PFSK-1 (cell line): ENCODE results near the gene LRMDA.

Experiments
- FOXP2 ChIP-seq: optimal IDR thresholded peaks from 2 replicates; pipeline ENCODE3; 2011; ENCODE audit warnings: borderline replicate concordance, control low read depth, inconsistent platforms; ENCODE audit not compliant: insufficient read depth; ENCODE audit errors: extremely low read length, extremely low read depth
- POLR2AphosphoS5 ChIP-seq: IDR thresholded peaks from 2 replicates; pipeline ENCODE4 v1.6.1; 2012; ENCODE audit warnings: low read depth, mild to moderate bottlenecking, control low read depth, low read length, moderate library complexity
- SIN3A ChIP-seq: IDR thresholded peaks from 2 replicates; pipeline ENCODE4 v1.6.1; 2012; ENCODE audit warnings: mild to moderate bottlenecking, low read length, moderate library complexity, borderline replicate concordance; ENCODE audit not compliant: insufficient read depth
- TAF1 ChIP-seq: IDR thresholded peaks from 2 replicates; pipeline ENCODE4 v1.6.1; 2012; ENCODE audit warnings: low read length, control low read depth, borderline replicate concordance; ENCODE audit not compliant: insufficient read depth
- TF ChIP-seq, protein P1 (sequence below), 2 experiments: IDR thresholded peaks; 2 replicates each; pipeline versions ENCODE4 v1.6.1 to v1.8.0; 2011 to 2012; ENCODE audit warnings: low read depth in 2 of 2, low read length in 2 of 2, control low read depth in 1 of 2, inconsistent platforms in 1 of 2, mild to moderate bottlenecking in 1 of 2, moderate library complexity in 1 of 2; ENCODE audit not compliant: insufficient read depth in 1 of 2

The LRMDA gene

DNA sequence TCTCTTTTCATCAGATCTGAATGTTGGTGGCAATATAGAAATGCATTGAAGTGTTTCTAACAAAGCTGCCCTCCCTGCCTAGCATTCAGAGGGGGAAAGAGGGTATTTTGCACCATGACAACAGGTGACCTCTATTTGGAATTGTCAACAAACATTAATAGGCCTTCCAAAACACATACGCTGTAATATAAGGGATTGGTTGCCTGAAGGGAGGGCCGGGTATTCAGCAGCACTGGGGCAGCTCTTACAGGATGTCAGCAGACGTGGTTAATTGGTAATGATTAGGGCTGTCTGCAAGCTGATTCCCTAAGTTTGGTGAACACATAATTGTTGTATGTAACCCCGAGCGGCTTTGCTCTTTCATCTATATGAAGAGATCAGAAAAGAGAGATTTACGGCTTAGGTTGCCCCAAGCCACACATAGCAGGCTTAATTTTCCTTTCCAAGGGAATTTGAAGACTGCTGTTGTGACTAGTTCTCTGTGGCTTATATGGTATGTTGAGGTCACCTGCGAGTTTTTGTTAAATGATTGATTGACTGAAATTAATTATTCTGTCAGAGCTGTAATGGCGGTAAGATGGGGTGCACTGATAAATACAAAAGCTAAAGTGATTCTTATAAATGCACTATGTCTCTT is 759.3 kb downstream of the LRMDA start:
- TF ChIP-seq POLR2AphosphoS5 (no peak), TAF1 (no peak), FOXP2 (no peak), SIN3A (no peak)
- TF ChIP-seq, protein P1, sequence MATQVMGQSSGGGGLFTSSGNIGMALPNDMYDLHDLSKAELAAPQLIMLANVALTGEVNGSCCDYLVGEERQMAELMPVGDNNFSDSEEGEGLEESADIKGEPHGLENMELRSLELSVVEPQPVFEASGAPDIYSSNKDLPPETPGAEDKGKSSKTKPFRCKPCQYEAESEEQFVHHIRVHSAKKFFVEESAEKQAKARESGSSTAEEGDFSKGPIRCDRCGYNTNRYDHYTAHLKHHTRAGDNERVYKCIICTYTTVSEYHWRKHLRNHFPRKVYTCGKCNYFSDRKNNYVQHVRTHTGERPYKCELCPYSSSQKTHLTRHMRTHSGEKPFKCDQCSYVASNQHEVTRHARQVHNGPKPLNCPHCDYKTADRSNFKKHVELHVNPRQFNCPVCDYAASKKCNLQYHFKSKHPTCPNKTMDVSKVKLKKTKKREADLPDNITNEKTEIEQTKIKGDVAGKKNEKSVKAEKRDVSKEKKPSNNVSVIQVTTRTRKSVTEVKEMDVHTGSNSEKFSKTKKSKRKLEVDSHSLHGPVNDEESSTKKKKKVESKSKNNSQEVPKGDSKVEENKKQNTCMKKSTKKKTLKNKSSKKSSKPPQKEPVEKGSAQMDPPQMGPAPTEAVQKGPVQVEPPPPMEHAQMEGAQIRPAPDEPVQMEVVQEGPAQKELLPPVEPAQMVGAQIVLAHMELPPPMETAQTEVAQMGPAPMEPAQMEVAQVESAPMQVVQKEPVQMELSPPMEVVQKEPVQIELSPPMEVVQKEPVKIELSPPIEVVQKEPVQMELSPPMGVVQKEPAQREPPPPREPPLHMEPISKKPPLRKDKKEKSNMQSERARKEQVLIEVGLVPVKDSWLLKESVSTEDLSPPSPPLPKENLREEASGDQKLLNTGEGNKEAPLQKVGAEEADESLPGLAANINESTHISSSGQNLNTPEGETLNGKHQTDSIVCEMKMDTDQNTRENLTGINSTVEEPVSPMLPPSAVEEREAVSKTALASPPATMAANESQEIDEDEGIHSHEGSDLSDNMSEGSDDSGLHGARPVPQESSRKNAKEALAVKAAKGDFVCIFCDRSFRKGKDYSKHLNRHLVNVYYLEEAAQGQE (IDR thresholded peaks at IDR 0.05; ENCODE audit: insufficient read depth in 1 of 2, low read depth in 2 of 2, low read length in 2 of 2): no peak

DNA sequence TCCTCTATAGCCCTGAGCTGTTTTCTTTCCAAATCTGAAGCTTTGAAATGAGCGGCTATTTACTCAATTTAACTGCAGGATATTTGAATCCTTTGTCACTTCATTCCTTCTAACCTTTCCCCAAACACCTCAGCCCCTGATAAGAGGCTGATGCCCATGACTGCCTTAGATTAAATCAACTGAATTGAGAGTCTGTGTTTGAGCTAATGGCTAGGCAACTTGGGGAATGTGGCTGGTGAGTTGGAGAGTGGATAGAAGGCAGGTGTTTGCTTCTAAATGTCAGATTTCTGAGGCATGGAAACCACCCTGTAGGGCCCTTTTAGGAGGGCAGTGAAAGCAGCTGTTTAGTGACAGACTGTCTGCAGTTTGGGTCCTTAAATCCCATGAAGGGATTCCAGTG is 759.9 kb downstream of the LRMDA start:
- TF ChIP-seq TAF1: no peak
- TF ChIP-seq, protein P1 (IDR thresholded peaks at IDR 0.05; ENCODE audit: insufficient read depth in 1 of 2, low read depth in 2 of 2, low read length in 2 of 2): no peak
- TF ChIP-seq SIN3A: no peak
- no peak for TF ChIP-seq POLR2AphosphoS5
- no peak for TF ChIP-seq FOXP2

DNA sequence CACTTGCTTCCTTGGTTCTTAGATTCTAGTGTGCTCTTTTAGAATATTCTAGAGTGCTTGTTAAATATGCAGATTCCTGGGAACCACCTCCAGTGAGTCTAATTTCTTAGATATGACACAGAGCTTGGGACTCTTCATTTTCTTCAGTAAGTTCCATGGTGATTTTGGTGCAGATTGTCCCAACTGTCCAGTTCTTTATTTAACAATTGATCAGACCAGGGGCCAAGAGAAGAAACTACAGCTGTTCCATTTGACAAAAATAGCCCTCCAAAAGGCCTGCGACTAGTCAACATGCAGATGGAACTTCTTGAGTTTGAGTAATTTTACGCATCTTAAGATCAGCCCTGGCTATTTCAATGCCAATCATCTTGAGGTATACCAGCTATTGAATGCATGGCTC is 760.7 kb downstream of the LRMDA start:
- no peak for TF ChIP-seq TAF1
- TF ChIP-seq POLR2AphosphoS5: no peak
- no peak for TF ChIP-seq FOXP2
- TF ChIP-seq SIN3A: no peak
- TF ChIP-seq, protein P1 (IDR thresholded peaks at IDR 0.05; ENCODE audit: insufficient read depth in 1 of 2, low read depth in 2 of 2, low read length in 2 of 2): no peak

DNA sequence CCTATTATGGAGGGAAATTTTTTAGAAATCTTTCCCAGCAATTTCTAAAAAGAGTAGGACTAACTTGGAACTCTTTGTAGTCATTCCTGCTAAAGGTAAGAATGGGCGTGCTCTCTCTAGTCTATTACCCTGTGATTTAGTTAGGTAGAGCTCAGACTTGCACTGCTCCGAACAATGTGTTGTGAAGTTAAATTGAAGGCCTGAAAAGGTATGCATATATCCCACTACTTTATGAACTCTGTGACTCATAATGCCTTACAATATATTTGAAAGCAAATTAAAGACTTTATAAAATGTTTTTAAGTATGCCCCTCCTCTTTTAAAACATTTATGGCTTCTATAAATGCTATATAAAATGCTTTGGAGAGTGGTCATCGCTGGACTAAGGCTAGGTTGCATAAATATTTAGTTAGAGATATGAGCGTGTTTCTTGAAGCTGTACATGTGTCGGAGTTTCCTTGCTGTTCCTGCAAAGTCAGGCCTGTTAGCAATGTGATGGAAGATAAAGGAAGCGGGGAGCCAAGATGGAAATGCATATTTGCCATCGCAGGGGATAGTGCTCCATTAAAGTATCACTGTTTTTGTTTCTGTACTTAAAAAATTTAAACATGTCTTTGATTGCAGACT is 761.4 kb downstream of the LRMDA start:
- no peak for TF ChIP-seq SIN3A
- TF ChIP-seq, protein P1 (IDR thresholded peaks at IDR 0.05; ENCODE audit: insufficient read depth in 1 of 2, low read depth in 2 of 2, low read length in 2 of 2): no peak
- TF ChIP-seq TAF1: no peak
- no peak for TF ChIP-seq POLR2AphosphoS5
- TF ChIP-seq FOXP2: no peak
